Measurements from ENCODE around the gene CACNA1B. TPM values are rescaled to one million over a fixed set of nuclear protein-coding genes. Genes with fewer than 3 reads are reported as not detected.

The CACNA1B gene
- total and polyA plus RNA-seq, 9 of the 15 experiments (the other 6 are each of a cell fraction or from before 2014, with no cell fraction given), result 0.01 to 0.04 TPM; not detected in 7

GRCh38 chr9:138077126-138077525 lies 199.5 kb downstream of the CACNA1B start (continued):
- no peak for TF ChIP-seq BRD9 (IDR thresholded peaks at IDR 0.05; ENCODE audit: low read depth, partially characterized antibody)
- no peak for TF ChIP-seq EP300 (IDR thresholded peaks at IDR 0.05; ENCODE audit: low read length)
- TF ChIP-seq TCF15 (CRISPR knock-in tag; IDR thresholded peaks at IDR 0.05), result no peak
- TF ChIP-seq ZNF311 (CRISPR knock-in tag; IDR thresholded peaks at IDR 0.05), result no peak
- no peak for TF ChIP-seq SNRNP70 (optimal IDR thresholded peaks at IDR 0.05; ENCODE audit: low read depth, low read length)

- no peak for ATAC-seq
- Histone ChIP-seq H3K9me3 (replicated peaks; ENCODE audit: control insufficient read depth, insufficient read depth, low read depth, low read length) (no peaks in the 10 kb centered on the region), H4K20me1 (replicated peaks; ENCODE audit: control insufficient read depth, insufficient read depth, low read length) (peaks cover 4% of the 10 kb centered on the region; the same call in 1 of the 2 replicates), H3K4me3 (no peak overlapping the region), H3K36me3 (ENCODE audit: control insufficient read depth, insufficient read depth, low read length) (no peaks in the 10 kb centered on the region), H2AFZ (ENCODE audit: low read depth, low read length) (no peak overlapping the region), H3K27me3 (ENCODE audit: control insufficient read depth in 2 of 2, insufficient read depth in 2 of 2, low read length in 2 of 2) (peaks cover 32 to 77% of the 10 kb centered on the region in 2 experiments), H3K4me1 (replicated peaks in 1 of 2; ENCODE audit: control insufficient read depth in 2 of 2, insufficient read depth in 2 of 2, low read length in 2 of 2) (peaks cover 0 to 3% of the 10 kb centered on the region in 2 experiments; a peak in 1 of 5 replicates), H3K4me2 (ENCODE audit: insufficient read depth, low read length) (no peak overlapping the region), H3K79me2 (ENCODE audit: control insufficient read depth, insufficient read depth, low read length) (no peaks in the 10 kb centered on the region), H3K9ac (ENCODE audit: insufficient read depth in 1 of 2, low read depth in 2 of 2, low read length in 2 of 2) (no peak overlapping the region), H3K27ac (ENCODE audit: extremely low read depth, low read depth, low read length) (no peak overlapping the region), H3K9me1 (ENCODE audit: control insufficient read depth, insufficient read depth, low read length) (no peaks in the 10 kb centered on the region)
- TF ChIP-seq KAT7 (CRISPR knock-in tag; IDR thresholded peaks at IDR 0.05; ENCODE audit: borderline replicate concordance), result no peak
- TF ChIP-seq POLR3G (IDR thresholded peaks at IDR 0.05; ENCODE audit: extremely low read depth, insufficient read length, insufficient replicate concordance), result no peak
- TF ChIP-seq RFX7 (CRISPR knock-in tag; IDR thresholded peaks at IDR 0.05), result no peak
- TF ChIP-seq ERF (CRISPR knock-in tag; IDR thresholded peaks at IDR 0.05), result no peak
- TF ChIP-seq NCOA2 (IDR thresholded peaks at IDR 0.05; ENCODE audit: partially characterized antibody in 2 of 2), result no peak
- no peak for TF ChIP-seq IRF9 (tag; IDR thresholded peaks at IDR 0.05)
- TF ChIP-seq ARID2 (IDR thresholded peaks at IDR 0.05), result no peak
- TF ChIP-seq FOXO4 (CRISPR knock-in tag; IDR thresholded peaks at IDR 0.05), result no peak
- TF ChIP-seq CEBPZ (IDR thresholded peaks at IDR 0.05; ENCODE audit: borderline replicate concordance, low read depth, low read length), result no peak
- TF ChIP-seq KLF16 (IDR thresholded peaks at IDR 0.05), result no peak
- no peak for TF ChIP-seq CXXC5 (CRISPR knock-in tag; IDR thresholded peaks at IDR 0.05)
- intact Hi-C loops (cut with micrococcal nuclease), result no loop called here
- no peak for FAIRE-seq
- WGBS (ENCODE audit: insufficient coverage, low coverage, missing lambda C conversion rate), result 0% methylated on average over 12 of the region's 13 CpGs
- no TSS peak for BruUV-seq (replicated peaks)
- CTCF ChIA-PET (ENCODE audit: low intra/inter-chr PET ratio), result no interaction called here
- DNase-seq (ENCODE audit: extremely low read depth in 1 of 4, low spot score in 3 of 4), result no peak
- POLR2A ChIA-PET, result no interaction called here
- in situ Hi-C loops (cut with MboI), result no loop called here
Observed at GRCh38 chr9:138077898-138078540, 200.4 kb downstream of the CACNA1B start.
